SKM-1 treated with dmso at 0.1 percent for 144 hours (cell line): ENCODE results near the gene ZNF263.
"Not testable (repeated sequence)": the region's sequence is repeated elsewhere in the genome, so short reads cannot be mapped to it uniquely, and the experiment has no call there.

Experiments used
- DNase-seq: peaks from one replicate; lab custom pipeline; 2025; ENCODE audit not compliant: unreplicated experiment; lab: John Stamatoyannopoulos, UW

The ZNF263 gene

DNA sequence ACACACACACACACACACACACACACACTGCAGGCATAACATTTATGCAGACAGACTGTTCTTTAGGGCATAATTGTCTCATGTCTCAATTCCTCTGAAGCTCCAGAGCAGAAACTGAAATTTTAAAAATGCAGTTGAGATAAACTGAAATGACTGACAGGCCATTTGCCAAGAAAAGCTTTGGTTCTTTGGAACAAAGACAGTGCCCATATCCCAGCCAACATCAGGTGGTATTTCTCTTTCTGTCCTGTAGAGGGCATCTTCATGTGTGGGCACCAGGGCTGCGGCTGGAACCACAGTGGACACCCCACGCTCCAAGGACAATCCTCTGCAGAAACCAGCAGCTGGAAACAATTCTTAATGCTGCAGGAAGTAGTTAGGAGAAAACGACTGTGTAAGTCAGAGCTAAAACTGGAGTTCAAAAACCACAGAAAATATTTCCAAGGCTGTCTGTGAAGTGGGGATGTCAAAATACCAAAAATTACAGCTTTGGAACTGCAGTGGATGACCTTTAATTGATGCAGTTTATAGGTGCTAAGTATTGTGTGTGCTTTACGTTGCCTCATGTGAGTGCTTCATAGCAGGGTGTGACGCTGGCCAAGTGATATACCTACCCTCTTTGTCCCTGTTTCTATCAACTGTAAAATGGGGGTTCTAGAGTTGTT lies 16.3 kb upstream of the ZNF263 start:
- peak; percentile 47 for DNase-seq

- no peak for DNase-seq
Observed at GRCh38 chr16:3268294-3268693, 15.0 kb upstream of the ZNF263 start.

DNA sequence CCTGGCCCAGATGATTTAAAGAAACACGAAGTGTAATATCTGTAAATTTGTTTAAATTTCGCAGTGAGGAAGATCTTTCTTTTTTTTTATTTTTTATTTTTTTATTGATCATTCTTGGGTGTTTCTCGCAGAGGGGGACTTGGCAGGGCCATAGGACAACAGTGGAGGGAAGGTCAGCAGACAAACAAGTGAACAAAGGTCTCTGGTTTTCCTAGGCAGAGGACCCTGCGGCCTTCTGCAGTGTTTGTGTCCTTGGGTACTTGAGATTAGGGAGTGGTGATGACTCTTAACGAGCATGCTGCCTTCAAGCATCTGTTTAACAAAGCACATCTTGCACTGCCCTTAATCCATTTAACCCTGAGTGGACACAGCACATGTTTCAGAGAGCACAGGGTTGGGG lies 12.6 kb upstream of the ZNF263 start:
- DNase-seq: not testable (repeated sequence)

GRCh38 chr16:3271281-3271680 lies 12.0 kb upstream of the ZNF263 start:
- not testable (repeated sequence) for DNase-seq

GRCh38 chr16:3274490-3274889 lies 8.8 kb upstream of the ZNF263 start:
- DNase-seq: no peak

- no peak for DNase-seq
Observed at GRCh38 chr16:3274947-3275346, 8.3 kb upstream of the ZNF263 start.

GRCh38 chr16:3276679-3277078 lies 6.6 kb upstream of the ZNF263 start:
- no peak for DNase-seq

GRCh38 chr16:3281222-3281820 lies 2.0 kb upstream of the ZNF263 start:
- DNase-seq: peak; percentile 70

GRCh38 chr16:3282103-3282729 lies 1.1 kb upstream of the ZNF263 start:
- peak; percentile 66 for DNase-seq

GRCh38 chr16:3283543-3284447 lies 504 bp downstream of the ZNF263 start:
- DNase-seq: no peak

- no peak for DNase-seq
Observed at GRCh38 chr16:3285131-3285530, 1.8 kb downstream of the ZNF263 start.

DNA sequence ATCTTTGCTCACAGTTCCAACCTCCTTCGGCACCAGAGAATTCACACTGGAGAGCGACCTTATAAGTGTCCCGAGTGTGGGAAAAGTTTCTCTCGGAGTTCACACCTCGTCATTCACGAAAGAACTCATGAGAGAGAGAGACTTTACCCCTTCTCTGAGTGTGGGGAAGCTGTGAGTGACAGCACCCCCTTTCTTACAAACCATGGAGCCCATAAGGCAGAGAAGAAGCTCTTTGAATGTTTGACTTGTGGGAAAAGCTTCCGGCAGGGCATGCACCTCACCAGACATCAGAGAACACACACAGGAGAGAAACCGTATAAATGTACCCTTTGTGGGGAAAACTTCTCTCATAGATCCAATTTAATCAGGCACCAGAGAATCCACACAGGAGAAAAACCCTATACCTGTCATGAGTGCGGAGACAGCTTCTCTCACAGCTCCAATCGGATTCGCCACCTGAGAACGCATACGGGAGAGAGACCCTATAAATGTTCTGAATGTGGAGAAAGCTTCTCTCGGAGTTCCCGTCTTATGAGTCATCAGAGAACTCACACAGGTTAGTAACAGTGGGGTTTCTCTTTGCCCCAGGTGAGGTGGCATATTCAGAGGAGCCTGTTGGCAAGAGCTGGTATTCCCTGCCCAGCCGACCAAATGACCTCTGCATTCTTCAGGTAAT lies 6.8 kb downstream of the ZNF263 start:
- no peak for DNase-seq

DNA sequence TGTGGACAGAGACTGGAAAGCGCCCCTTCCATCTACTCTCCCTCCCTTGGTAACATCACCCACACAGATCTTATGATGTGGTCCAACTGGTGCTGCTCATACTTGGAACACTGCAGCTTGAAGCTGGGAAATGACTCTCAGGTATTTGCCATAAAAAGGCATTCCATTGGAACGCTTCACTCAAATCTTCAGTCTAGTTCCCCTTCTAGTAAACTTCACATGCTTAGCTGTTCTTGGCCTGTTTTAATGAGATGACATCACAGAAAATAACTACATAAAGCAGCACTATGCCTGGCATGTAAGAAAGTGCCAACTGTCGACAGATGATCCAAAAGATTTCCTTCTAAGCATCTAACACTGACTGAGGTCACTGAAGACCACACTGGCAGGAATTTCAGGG lies 9.3 kb downstream of the ZNF263 start:
- no peak for DNase-seq

GRCh38 chr16:3295209-3295608 lies 11.9 kb downstream of the ZNF263 start:
- DNase-seq: no peak

DNA sequence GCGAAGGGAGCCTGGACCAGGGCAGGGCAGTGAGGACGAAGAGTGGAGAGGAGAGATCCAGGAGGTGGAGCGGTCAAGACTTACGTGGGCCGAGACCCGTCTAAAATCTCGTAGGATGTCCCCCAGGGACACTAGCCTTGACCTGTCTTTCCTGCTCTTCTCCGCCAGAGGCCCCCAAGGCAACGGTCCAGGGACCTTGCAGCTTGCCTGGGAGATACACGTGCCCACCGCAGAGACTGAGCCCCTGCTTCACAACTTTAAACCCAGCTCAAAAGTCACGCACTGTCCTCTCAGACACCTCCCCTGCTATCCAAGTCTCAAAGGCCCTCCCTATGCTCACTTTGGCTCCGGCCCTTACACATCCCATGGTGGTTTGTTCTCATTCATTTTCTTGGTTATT lies 12.5 kb downstream of the ZNF263 start:
- DNase-seq: no peak

GRCh38 chr16:3304370-3304769 lies 21.1 kb downstream of the ZNF263 start:
- no peak for DNase-seq

GRCh38 chr16:3305109-3306068 lies 22.1 kb downstream of the ZNF263 start, which contains the start of the genes TIGD7 and ZNF75A:
TIGD7 (minus strand) TSS chr16:3305430; CDS start chr16:3300614, 4,816 bp downstream.
ZNF75A (plus strand) TSS chr16:3305497; CDS start chr16:3308429, 2,932 bp downstream.
- DNase-seq: peak; percentile 30

GRCh38 chr16:3306078-3306477 lies 22.8 kb downstream of the ZNF263 start:
- DNase-seq: no peak

GRCh38 chr16:3311496-3311895 lies 28.2 kb downstream of the ZNF263 start:
- no peak for DNase-seq
